Ascending aorta (tissue), 2 donors: ENCODE results near the gene WFDC8. TPM values are rescaled to one million over a fixed set of nuclear protein-coding genes. Genes with fewer than 3 reads are reported as not detected.
"Not testable (repeated sequence)": the region's sequence is repeated elsewhere in the genome, so short reads cannot be mapped to it uniquely, and the experiment has no call there.

ENCODE experiments used
- DNase-seq, 2 donors: peaks; one replicate each; pipeline ENCODE4 v3.0.0-alpha.2; 2019; ENCODE audit warnings: low spot score in 2 of 2
- H3K27ac ChIP-seq, 2 donors: fragments of 200-600 bp; sonication (generic); one replicate each; pipeline ENCODE4 v1.5.1; 2016 to 2017; ENCODE audit warnings: mild to moderate bottlenecking in 1 of 2
- H3K27me3 ChIP-seq: fragments of 200-600 bp; sonication (generic); one replicate; pipeline ENCODE4 v1.5.1; 2017
- H3K36me3 ChIP-seq, 2 donors: fragments of 200-600 bp; sonication (generic); one replicate each; pipeline ENCODE4 v1.5.1; 2016
- H3K4me1 ChIP-seq, 2 donors: fragments of 200-600 bp; sonication (generic); one replicate each; pipeline ENCODE4 v1.5.1; 2016 to 2017; ENCODE audit warnings: mild to moderate bottlenecking in 1 of 2
- H3K4me3 ChIP-seq, 2 donors: fragments of 200-600 bp; sonication (generic); one replicate each; pipeline ENCODE4 v1.5.1; 2016 to 2017; ENCODE audit warnings: mild to moderate bottlenecking in 1 of 2
- H3K9me3 ChIP-seq, 2 donors: fragments of 200-600 bp; sonication (generic); one replicate each; pipeline ENCODE4 v1.5.1; 2016
- intact Hi-C: fragments of 100-400 bp; cut with DNase I; formaldehyde crosslinking; loops from one replicate; pipeline ENCODE4 v1.15.1; 2023
- total RNA-seq: library from RNA; depleted of rRNA; stranded (reverse); fragments of >200 nt; gene quantifications from one replicate; pipeline ENCODE4 v1.1.0, GENCODE V29; 2016
- TF ChIP-seq, protein P1 (sequence below), 3 experiments: fragments of 200-600 bp in 2 of 3; fragments of 450-650 bp in 1 of 3; sonication (generic) in 2 of 3; IDR thresholded peaks; one replicate each; pipeline ENCODE4 v1.5.1; 2016 to 2019; ENCODE audit warnings: antibody characterized with exemption in 3 of 3, mild to moderate bottlenecking in 1 of 3, moderate library complexity in 1 of 3

Gene WFDC8
- total RNA-seq, 1 donor from 2014 or later = not detected

DNA sequence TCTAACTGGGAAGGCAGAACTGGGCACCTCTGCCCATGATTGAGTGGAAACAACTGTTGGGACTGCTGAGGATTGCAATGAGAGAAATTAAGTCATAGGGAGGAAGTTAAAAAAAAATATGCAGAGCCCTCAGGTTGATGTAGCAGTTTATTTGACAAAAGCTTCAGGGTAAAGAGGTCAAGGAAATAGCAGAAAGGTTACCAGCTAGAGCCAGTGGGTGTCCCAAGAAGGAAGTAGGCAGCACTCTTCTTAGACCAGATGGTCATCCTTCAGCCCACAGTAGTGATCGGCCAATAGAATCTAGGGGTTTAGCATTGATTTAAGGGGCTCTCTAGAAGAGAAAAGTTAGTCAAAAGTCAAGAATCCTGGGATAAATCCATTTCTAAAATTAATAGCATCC, 28.7 kb upstream of the WFDC8 start:
- H3K9me3 ChIP-seq = peaks cover 3 to 22% of the 10 kb centered on the region in 2 donors
- H3K4me1 ChIP-seq = no peaks in the 10 kb centered on the region
- DNase-seq = no peak
- H3K27ac ChIP-seq = no peak overlapping the region
- intact Hi-C loops = no loop called here
- H3K4me3 ChIP-seq = no peak overlapping the region
- TF ChIP-seq, protein P1, sequence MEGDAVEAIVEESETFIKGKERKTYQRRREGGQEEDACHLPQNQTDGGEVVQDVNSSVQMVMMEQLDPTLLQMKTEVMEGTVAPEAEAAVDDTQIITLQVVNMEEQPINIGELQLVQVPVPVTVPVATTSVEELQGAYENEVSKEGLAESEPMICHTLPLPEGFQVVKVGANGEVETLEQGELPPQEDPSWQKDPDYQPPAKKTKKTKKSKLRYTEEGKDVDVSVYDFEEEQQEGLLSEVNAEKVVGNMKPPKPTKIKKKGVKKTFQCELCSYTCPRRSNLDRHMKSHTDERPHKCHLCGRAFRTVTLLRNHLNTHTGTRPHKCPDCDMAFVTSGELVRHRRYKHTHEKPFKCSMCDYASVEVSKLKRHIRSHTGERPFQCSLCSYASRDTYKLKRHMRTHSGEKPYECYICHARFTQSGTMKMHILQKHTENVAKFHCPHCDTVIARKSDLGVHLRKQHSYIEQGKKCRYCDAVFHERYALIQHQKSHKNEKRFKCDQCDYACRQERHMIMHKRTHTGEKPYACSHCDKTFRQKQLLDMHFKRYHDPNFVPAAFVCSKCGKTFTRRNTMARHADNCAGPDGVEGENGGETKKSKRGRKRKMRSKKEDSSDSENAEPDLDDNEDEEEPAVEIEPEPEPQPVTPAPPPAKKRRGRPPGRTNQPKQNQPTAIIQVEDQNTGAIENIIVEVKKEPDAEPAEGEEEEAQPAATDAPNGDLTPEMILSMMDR (IDR thresholded peaks at IDR 0.05) = no peak
- H3K27me3 ChIP-seq = no peaks in the 10 kb centered on the region
- no peaks in the 10 kb centered on the region for H3K36me3 ChIP-seq

DNA sequence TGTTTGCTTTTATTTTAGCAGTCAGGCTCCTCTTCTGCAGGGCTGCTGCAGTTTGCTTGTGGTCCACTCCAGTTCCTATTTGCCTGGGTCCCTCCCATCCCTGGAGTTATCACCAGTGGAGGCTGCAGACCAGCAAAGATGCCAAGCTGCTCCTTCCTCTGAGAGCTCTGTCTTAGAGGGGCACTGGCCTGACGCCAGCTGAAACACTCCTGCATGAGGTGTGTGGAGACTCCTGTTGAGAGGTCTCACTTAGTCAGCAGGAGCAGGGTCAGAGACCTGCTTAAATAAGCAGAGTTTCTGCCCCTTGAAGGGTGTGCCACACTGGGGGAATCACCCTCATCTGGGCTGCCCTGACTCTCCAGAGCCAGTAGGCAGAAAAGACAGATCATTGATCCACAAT, 16.2 kb upstream of the WFDC8 start:
- intact Hi-C loops = no loop called here
- Histone ChIP-seq H3K27me3 (no peaks in the 10 kb centered on the region), H3K9me3 (no peaks in the 10 kb centered on the region), H3K4me1 (no peaks in the 10 kb centered on the region), H3K36me3 (no peaks in the 10 kb centered on the region), H3K27ac (no peak overlapping the region), H3K4me3 (no peak overlapping the region)
- TF ChIP-seq, protein P1 (IDR thresholded peaks at IDR 0.05) = no peak
- no peak for DNase-seq

DNA sequence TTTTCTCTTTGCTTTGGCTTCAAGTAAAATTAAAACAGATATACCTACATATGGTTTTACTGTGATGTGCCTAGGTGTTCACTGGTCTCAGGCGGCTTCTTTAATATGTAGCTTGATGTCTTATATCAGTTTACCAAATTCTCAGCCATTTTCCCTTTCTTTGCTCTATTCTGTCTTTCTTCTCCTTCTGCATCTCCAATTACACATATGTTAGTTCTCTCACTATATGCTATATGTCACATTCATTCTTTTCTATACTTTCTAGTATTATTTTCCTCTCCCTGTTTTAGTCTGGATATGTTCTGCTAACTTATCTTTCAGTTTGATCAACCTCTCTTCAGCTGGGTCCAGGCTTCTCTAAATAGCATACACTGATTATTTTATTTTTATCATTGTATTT, 14.4 kb upstream of the WFDC8 start:
- no peak for DNase-seq
- Histone ChIP-seq H3K4me1 (no peaks in the 10 kb centered on the region), H3K4me3 (no peak overlapping the region), H3K27me3 (no peaks in the 10 kb centered on the region), H3K27ac (no peak overlapping the region), H3K9me3 (no peaks in the 10 kb centered on the region), H3K36me3 (no peaks in the 10 kb centered on the region)
- intact Hi-C loops = no loop called here
- TF ChIP-seq, protein P1 (IDR thresholded peaks at IDR 0.05) = no peak

DNA sequence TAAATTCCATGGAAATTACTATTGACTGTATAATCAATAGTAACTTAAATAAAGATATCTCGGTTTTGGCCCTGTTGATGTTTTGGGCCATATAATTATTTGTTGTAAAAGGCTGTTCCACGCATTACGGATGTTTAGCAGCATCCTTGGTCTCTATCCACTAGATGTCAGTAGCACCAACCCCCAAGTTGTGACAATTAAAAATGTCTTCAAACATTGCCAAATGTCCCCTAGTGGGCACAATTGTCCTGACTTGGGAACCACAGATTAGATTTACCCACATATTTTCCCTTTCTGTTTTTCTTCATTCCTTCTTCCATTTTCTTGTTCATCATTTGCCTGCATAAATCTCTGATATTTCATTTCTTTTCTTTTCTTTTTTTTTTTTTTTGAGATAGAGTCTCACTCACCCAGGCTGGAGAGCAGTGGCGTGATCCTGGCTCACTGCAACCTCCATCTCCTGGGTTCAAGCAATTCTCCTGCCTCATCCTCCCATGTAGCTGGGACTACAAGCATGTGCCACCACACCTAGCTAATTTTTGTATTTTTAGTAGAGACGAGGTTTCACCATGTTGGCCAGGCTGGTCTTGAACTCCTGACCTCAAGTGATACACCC, 13.6 kb upstream of the WFDC8 start:
- no peak for DNase-seq
- H3K27ac ChIP-seq = no peak overlapping the region
- TF ChIP-seq, protein P1 (IDR thresholded peaks at IDR 0.05) = peak in 1 of 3 experiments; percentile 7
- H3K27me3 ChIP-seq = no peaks in the 10 kb centered on the region
- no peaks in the 10 kb centered on the region for H3K9me3 ChIP-seq
- H3K4me3 ChIP-seq = no peak overlapping the region
- intact Hi-C loops = no loop called here
- H3K36me3 ChIP-seq = no peaks in the 10 kb centered on the region
- H3K4me1 ChIP-seq = no peaks in the 10 kb centered on the region

DNA sequence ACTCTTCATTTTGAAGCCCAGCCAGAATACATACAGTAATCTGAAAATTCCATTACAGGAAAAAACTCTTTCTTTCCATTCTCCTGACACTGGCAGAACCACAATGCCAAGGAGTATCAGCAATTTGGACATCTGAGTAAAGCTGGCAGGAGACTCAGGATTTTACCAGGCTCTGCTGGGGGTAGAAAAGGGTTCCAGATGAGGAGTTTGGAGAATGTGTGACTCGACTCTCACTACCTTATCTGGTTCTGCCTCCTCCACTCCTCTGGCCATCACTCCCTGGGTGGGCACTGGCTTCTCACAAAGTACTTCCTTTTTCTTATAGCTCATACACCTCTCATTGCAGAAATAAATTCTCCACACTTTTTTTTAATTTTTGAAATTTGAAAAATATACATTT, 10.6 kb upstream of the WFDC8 start:
- Histone ChIP-seq H3K27ac (no peak overlapping the region), H3K4me1 (no peaks in the 10 kb centered on the region), H3K36me3 (no peaks in the 10 kb centered on the region), H3K9me3 (no peaks in the 10 kb centered on the region), H3K4me3 (no peak overlapping the region), H3K27me3 (no peaks in the 10 kb centered on the region)
- intact Hi-C loops = no loop called here
- no peak for DNase-seq
- TF ChIP-seq, protein P1 (IDR thresholded peaks at IDR 0.05) = no peak

DNA sequence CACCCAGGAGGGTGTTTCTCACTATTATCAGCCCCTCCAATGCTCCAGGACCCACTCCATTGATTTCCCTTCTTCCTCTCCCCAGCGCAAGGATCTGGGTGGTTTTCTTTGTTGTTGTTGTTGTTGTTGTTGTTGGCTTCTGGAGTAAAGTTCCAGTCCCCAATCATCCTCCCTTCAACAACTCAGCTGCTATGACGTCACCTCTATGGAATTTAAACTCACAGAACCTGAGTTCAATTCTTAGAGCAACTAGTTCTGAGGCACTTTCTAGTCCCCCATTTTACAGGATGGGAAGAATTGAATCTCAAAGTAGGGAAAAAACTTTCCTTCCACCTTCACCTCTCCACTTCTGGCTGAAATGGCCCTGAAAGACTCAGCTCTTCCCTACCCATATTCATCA, 9.7 kb upstream of the WFDC8 start:
- intact Hi-C loops = no loop called here
- no peaks in the 10 kb centered on the region for H3K9me3 ChIP-seq
- no peak overlapping the region for H3K4me3 ChIP-seq
- no peaks in the 10 kb centered on the region for H3K27me3 ChIP-seq
- H3K4me1 ChIP-seq = no peaks in the 10 kb centered on the region
- no peak overlapping the region for H3K27ac ChIP-seq
- no peak for DNase-seq
- H3K36me3 ChIP-seq = no peaks in the 10 kb centered on the region
- TF ChIP-seq, protein P1 (IDR thresholded peaks at IDR 0.05) = no peak

DNA sequence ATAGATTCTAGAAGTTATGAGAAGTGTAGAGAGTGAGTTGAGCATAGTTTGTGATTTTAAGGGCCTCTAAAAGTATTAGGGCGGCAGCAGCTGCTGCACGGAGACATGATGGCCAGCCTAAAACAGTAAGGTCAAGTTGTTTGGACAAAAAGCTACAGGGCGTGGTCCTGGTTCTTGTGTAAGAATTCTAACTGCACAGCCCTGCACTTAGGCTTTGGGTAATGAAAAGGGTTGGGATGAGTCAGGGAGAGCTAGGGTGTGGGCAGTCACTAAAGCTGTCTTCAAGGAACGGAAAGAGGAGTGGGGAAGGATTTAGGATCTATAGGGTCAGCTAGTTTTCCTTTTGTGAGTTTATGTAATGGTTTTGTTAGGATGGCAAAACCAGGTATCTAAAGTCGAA, 6.9 kb upstream of the WFDC8 start:
- H3K4me3 ChIP-seq, H3K27ac ChIP-seq, H3K9me3 ChIP-seq, DNase-seq, H3K4me1 ChIP-seq, intact Hi-C loops, H3K36me3 ChIP-seq, H3K27me3 ChIP-seq: not testable (repeated sequence)

DNA sequence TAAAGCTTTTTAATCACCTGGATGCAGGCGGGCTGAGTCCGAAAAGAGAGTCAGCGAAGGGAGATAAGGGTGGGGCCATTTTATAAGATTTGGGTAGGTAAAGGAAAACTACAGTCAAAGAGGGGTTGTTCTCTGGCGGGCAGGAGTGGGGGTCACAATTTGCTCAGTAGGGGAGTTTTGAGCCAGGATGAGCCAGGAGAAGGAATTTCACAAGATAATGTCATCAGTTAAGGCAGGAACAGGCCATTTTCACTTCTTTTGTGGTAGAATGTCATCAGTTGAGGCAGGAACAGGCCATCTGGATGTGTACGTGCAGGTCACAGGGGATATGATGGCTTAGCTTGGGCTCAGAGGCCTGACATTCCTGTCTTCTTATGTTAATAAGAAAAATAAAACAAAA, 5.2 kb upstream of the WFDC8 start:
- H3K4me3 ChIP-seq, H3K27ac ChIP-seq, H3K4me1 ChIP-seq, H3K9me3 ChIP-seq, DNase-seq, intact Hi-C loops, H3K36me3 ChIP-seq, H3K27me3 ChIP-seq: not testable (repeated sequence)
